Measurements from ENCODE around the gene ZKSCAN8.
A peak's percentile ranks its signal among the peaks of the same experiment; 100 is the strongest.
"Not testable (repeated sequence)": the region's sequence is repeated elsewhere in the genome, so short reads cannot be mapped to it uniquely, and the experiment has no call there.

Gene ZKSCAN8

DNA sequence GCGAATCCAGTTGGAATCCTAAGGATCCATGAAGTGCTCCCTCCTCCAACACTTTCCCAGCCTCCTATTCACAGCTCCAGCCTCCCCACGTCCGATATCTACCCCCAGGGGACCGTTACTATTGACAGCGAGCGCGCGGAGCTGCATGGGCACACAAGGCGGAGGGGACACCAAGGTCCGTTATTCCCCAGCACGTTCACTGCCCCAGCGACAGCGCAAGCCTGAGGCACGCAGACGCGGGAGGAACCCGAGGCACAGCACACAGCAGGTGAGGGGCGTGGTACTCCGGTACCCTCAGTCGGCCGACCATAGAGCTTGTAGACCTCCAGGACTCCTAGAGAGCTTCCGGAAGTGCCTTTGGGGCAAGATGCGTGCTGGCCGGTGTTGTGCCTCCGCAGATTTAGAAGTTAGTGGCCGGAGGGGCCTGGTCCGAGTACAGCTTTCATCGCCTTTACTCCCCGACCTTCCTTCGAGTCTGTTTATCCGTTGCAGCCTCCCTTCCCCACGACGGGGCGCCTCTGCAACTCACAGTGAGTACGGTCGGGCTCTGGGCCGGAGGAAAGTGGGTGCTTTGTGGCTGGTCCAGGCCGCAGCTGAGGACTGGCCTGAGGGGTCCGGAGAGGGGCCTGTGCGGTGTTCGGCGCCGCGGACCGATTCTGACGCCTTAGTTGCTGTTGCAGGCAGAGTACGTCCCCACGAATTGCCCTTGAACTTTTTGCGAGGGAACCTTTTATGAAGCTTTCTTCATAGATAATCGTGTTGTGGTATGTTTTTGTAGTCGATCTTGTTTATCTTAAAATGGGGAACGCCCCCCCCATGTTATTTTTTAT, at the start of gene ZKSCAN8:
Gene ZKSCAN8, plus strand, starts transcription at position 384 of the 830 bp plus-strand sequence. CDS start 6,525 bp downstream, outside the sequence.
- DNase-seq: peak; percentile 94

- not testable (repeated sequence) for DNase-seq
Observed at GRCh38 chr6:28102222-28102621, 39.5 kb upstream of the ZKSCAN8 start.

DNA sequence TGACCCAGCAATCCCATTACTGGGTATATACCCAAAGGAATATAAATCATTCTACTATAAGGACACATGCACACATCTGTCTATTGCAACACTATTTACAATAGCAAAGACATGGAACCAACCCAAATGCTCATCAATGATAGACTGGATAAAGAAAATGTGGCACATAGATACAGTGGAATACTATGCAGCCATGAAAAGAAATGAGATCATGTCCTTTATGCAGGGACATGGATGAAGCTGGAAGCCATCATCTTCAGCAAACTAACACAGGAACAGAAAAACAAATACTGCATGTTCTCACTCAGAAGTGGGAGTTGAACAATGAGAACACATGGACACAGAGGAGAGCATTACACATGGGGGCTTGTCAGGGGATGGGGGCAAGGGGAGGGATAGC, 39.0 kb upstream of the ZKSCAN8 start:
- not testable (repeated sequence) for DNase-seq

GRCh38 chr6:28104392-28105244, 37.1 kb upstream of the ZKSCAN8 start:
- peak; percentile 83 for DNase-seq

GRCh38 chr6:28105245-28105639, 36.4 kb upstream of the ZKSCAN8 start:
- DNase-seq: peak; percentile 25

- no peak for DNase-seq
Observed at GRCh38 chr6:28107506-28107905, 34.2 kb upstream of the ZKSCAN8 start.

DNA sequence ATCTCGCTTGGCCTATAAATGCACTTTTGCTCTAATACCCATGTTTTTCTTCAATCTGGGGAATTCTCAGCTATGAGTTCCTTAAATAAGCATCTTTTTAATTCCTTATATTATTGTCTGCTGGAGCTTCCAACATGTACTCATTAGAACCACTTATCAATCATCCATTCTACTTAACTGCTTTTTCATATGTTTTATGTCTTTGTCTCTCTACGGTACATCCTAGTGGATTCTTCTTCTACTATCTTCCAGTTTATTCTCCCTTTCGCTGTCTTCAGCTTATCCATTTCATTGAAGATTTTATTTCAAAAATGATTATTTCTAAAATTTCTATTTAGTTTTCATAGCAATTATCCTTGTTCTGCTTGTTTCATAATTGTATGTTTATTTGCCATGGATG, 29.7 kb upstream of the ZKSCAN8 start:
- no peak for DNase-seq

- DNase-seq: no peak
Observed at GRCh38 chr6:28115799-28116198, 25.9 kb upstream of the ZKSCAN8 start.

GRCh38 chr6:28117386-28118050, 24.2 kb upstream of the ZKSCAN8 start:
- DNase-seq: no peak

- DNase-seq: no peak
Observed at GRCh38 chr6:28118217-28118616, 23.5 kb upstream of the ZKSCAN8 start.

DNA sequence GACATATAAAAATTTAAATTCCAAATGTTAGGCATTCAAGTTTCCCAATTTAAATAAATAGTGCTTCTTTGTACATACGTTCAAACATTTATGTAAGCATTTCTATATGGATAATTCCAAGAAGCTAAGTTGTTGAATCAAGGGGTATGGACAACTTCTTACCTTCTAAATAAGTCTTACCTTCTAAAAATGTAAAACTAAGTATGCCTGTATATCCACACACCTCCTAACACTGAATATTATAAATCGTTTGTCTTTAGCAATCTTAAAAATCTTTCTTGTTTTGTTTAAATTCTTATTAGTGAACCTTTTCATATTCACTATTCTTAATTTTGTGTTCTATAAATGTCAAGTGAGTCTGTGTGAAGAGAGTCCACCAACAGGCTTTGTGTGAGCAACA, 19.8 kb upstream of the ZKSCAN8 start:
- DNase-seq: no peak

DNA sequence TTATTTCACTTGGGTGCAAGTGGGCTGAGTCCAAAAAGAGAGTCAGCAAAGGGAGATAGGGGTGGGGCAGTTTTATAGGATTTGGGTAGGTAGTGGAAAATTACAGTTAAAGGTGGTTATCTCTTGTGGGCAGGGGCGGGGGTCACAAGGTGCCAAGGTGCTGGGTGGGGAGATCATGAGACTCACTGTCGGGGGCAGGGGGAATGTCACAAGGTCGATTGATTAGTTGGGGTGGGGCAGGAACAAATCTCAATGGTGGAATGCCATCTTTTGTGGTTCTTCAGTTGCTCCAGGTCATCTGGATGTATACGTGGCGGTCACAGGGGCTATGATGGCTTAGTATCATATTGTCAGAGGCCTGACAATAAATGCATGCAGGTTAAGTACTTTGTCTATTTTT, 19.4 kb upstream of the ZKSCAN8 start:
- DNase-seq: not testable (repeated sequence)

GRCh38 chr6:28124350-28124970, 17.2 kb upstream of the ZKSCAN8 start, which contains the start of gene ZSCAN16:
Gene ZSCAN16 (plus strand): TSS chr6:28124609. CDS start chr6:28125444, 835 bp downstream.
- DNase-seq: peak; percentile 90

GRCh38 chr6:28124971-28125353, 16.7 kb upstream of the ZKSCAN8 start:
- no peak for DNase-seq

- no peak for DNase-seq
Observed at GRCh38 chr6:28125401-28125800, 16.3 kb upstream of the ZKSCAN8 start.

DNA sequence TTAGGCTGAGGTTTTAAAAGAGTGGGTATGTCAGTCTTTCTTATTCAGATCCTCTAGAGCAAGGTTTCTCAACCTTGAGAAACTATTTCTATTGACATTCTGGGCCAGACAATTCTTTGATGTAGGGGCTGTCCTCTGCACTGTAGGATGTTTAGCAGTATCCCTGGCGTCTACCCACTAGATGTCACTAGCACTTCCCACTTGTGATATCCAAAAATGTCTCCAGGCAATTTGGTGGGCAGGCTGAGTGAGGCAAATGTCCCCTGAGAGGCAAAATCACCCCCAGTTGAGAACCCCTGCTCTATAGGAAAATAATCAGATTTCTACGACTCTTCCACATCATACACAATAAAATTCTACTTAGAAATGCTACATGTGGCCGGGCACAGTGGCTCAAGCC, 7.7 kb upstream of the ZKSCAN8 start:
- DNase-seq: peak; percentile 20

DNA sequence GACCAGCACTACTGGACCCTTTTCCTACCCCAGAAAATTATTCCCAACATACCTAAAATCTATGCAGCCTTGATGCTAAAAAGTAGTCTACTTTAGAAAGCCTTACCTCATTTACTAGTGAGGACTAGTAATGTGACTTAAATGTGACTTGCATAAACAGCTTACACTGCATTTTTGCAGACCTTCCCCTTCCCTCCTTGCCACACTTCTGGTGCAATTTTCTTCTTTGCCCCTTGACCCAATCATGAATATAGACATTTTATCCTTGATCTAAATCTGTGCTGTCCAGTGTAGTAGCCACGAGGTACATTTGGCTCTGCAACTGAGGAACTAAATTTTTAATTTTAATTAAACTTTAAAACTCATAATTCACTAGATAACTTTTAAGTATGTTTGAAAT, 7.0 kb upstream of the ZKSCAN8 start:
- DNase-seq: no peak

DNA sequence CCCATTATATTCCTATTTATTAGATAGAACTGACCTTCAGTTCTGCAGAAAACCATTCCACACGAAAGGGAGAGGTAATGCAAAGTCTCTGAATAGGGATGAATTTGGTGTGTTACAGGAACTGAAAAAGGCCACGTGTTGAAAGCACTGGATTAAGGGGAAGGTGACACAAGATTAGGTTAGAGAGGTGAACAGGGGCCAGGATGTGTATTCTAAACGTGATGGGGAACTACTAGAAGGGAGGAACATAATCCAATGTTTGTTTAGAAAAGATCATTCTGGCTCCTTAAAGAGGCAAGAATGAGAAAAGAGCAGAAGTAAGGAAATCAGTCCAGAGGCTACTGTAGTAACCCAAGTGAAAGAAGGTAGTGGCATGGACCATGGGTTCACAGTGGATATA, 6.3 kb upstream of the ZKSCAN8 start:
- no peak for DNase-seq

GRCh38 chr6:28136585-28137504, 4.8 kb upstream of the ZKSCAN8 start:
- DNase-seq: peak; percentile 93

DNA sequence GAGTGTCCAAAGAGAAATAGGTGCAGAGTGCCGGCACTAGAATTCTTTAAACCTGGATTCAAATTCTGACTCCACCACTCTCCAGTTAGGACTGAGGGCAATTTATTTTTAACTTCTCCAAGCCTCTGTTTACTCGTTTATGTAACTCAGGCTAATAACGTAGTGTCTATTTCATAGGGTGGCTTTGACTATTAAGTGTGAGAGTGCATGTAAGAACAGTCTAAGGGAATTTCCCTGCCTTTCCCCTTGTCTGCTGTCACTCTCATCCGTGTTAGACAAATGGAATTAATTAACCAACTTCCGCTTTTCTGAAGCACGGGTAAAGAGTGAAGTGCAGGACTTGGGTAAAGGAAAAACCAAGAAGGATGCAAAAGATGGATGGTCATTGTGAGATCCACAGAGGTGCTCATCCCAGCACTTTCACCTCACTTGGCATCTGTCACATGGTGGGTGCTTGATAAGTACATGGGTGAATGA, 4.1 kb upstream of the ZKSCAN8 start:
- DNase-seq: peak; percentile 33

- no peak for DNase-seq
Observed at GRCh38 chr6:28139860-28140543, 1.7 kb upstream of the ZKSCAN8 start.

Measured in NCI-H2171 treated with DMSO at 0.1 percent for 48 hours (cell line).